GM19328 (cell line): ENCODE data around the gene OR52N2.

Source experiments
- ATAC-seq: cut with Tn5 transposase; IDR thresholded peaks from one replicate; pipeline ENCODE4 v1.9.1; 2021; ENCODE audit warnings: mild to moderate bottlenecking, moderate library complexity; ENCODE audit not compliant: unreplicated experiment

Gene OR52N2

DNA sequence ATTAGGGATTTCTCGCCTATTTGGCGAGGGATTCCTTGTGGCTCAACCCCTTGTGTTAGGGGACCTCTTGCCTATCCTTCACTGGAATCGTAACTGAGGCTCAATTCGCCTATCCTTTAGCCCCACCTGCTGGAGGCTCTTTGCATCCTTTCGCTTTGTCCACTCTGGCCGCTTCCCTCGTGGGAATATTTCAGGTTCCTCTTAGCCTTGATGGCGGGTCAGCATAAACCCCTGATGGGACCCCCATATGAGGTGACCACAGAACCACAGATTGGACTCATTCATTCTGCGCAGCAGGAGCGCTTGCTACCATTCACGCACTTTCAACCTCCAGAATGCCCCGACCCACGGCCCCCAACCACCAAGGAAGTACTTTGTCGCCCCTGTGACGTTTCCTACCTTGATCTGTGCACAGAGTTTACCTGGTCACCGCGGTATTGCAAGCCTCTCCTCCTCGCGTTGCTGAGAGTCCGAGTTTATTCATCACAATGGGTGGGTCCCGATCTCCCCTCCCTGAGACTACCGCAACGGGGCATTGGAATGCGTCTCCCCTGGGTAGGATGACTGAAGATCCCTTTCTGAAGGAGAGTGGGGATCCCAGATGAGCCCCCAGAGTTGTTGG is at the start of gene OR52N2:
TSS of gene OR52N2 (plus strand) at position 425 of the 622 bp plus-strand sequence. CDS start 11,412 bp downstream, outside the sequence.
- ATAC-seq = peak; percentile 84

DNA sequence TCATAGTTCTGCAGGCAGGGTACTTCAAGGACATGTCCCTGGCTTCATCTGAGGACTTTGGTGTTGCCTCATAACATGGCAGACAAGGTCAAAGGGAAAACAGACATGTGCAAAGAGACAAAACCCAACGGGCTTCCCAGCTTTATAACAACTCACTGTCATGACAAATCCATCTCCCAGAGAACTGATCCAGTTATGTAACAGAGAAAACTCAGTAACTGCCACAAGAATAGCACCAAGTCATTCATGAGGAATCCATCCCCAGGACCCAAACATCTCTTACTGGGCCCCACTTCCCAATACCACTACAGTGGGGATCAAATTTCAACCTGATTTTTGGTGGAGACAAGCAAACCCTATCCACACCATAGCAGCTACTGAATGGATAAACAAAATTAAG is 41.7 kb upstream of the OR52N2 start:
- no peak for ATAC-seq

DNA sequence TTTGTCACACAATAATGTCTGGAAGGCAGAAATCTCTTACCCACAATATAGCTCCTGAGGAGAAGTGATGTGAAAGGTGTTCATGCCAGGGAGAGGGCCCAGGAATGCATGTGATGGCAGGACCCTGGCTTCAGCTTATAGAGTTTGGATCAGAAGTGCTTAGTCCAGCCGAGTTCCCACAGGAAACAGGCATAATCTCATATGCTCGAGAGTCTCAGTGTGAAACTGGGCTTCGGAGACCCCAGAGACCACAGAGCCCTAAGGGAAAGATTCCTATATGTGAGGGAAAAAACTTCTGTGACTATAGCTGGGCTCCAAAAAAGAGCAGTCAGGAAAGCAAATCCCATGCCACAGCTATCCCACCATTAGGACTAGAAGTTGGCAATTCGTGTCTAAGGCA is 25.5 kb upstream of the OR52N2 start, which contains the start of gene OR52N5:
TSS of gene OR52N5 (minus strand) at position 101 of the 400 bp plus-strand sequence. CDS start 4,721 bp downstream, outside the sequence.
- ATAC-seq = no peak

DNA sequence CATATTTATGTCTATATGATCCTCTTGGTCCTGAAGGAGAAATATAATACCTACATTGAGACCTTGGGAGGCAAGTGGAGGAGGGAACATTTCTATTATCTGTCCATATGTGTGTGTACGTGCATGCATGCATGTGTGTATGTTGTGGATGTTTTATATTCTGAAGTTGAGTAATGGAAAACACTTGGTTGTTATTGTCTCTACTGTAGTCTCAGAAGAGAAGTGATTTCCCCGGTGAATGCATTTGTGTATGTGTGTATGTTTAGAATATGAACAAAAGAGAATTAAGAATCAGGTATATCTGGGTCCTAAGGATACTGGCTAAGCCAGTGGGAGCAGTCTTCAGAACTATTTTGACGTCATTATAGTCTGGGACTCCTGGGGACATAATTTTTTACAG is 17.6 kb upstream of the OR52N2 start, which contains the start of gene OR52N1:
TSS of gene OR52N1 (minus strand) at position 101 of the 400 bp plus-strand sequence. CDS start 2,449 bp downstream, outside the sequence.
- no peak for ATAC-seq

DNA sequence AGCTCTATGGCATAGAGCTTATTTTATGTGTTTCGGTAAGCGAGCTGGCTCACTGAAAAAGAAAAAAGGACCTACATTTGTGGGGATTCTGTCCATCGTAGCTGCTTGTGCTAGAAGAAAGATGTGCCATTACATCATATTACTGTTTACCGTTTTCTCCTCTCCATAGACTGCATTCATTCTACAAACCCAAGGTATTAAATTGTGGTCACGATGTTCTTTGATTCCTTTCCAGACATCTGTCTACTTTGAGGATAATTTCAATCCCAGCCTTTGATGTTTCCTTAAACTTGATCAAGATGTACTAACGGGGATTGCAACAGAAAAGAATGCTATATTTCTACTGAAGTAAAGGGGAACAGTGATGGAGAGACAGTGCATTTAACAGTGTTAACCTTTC is 12.2 kb upstream of the OR52N2 start:
- ATAC-seq = no peak

DNA sequence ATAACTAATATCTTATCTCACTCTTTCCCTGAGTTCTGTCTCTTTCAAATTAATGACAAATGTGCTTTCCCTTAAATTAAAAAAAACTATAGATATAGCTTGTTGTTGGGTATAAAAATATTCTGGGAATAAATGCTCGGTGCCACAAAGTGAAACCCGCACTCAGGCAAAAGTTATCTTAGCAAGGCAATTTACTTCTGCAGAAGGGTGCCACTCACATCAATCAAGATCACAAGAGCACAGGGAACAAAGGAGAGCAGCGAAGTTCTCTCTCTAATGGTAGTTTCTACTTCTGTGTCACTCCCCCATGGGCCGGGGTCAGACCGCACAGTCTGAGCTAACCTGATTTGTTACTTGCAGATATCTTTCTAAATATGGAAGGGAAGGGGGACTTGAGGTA is 4.7 kb upstream of the OR52N2 start:
- no peak for ATAC-seq

DNA sequence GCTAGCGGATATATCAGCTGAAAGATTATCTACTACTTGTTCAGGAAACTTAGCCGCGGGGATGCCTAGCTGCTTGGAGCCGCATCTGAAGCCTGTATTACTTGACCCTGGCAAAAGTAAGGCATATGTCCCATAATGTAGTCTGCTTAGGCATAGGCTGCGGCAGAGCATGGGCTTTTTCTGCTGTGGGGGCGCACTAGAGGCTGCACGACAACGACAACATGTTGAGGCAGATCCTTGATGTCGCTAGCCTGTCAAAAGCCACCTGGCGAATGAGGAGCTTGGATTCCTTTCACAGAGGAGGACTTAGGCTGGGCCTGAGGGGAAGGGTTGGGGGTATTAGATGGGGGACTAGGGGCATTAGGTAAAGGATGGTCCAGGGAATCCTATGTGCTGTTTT is 1.1 kb upstream of the OR52N2 start:
- ATAC-seq = no peak

GRCh38 chr11:5809122-5809519 is 397 bp downstream of the OR52N2 start:
- peak; percentile 42 for ATAC-seq

DNA sequence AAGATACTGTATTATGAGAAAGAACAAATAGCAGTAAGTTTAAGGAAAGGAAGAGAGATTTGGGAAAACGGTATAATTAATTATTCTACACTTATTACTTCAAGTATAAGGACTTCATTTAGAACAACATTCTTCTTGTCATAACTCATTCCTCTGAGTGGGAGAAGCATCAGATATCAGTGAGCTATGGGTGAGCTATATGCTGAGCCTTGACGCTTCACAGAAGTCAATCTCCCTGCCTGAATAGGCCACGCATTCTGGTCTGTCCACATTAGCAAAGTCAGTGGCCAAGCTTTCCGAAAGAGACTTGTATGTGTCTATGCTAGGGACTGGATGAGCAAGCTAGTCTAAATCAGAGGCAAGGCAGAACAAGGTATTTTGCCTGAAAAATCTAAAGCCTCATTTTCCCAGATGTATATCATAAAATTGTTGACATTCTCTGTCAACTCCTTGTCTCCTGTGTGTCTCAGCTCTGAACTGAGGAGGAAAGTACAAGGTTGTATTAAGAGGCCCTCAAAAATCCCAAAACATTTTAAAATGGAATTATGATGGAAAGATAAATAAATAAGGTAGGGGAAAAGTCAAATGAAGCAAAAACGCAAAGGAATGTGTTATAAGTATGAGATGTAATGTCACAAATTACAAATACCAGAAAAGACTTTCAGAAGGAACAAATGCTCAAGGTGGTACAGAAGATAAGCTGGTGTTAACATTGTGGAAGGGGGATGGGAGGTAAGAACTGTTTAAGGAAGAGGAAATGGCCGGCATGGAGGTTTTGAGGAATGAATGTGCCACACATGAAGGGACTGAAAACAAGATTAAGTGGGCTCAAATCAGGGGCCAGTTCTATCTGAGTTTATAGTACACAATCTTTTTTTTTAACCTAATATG is 1.4 kb downstream of the OR52N2 start:
- no peak for ATAC-seq

DNA sequence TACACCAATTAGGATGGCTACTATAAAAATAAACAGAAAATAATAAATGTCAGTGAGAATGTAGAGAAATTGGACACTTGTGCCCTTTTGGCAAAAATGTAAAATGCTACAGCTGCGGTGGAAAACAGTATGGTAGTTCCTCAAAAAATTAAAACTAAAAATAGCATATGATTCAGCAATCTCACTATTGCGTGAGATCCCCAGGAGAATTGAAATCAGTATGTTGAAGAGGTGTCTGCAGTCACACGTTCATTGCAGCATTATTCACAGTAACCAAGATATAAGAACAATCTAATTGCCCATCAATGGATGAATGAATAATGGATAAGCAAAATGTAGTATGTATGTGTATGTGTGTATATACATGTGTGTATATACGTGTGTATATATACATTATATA is 6.8 kb downstream of the OR52N2 start:
- ATAC-seq = no peak

DNA sequence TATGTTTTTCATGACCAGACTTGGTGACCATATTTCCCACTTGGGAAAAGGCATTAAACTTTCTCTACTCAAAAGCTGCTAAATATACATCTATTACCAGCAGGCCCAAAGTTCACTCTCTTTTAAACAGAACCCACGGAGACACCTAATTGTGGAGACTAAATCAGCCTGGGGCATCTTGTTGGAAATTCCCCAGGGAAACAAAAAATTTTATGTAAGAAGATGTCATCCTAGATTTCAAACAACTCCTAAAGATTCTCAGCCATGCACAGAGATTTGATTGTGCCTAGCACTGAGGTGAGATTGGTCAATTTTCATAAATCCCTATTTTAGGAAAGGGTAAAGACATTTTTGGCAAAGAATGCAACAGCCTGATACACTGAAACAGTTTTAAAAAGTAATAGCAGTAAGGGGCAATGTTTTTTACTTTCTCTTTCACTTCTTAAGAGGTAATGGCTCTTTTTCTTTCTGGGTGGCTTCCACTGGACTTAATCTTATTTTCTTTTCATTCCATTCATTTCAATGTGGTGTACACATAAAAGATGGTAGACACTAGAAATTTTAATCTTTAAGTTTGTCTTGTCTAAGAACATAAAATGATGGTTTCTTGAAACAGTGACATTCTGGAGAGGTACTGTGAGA is 9.6 kb downstream of the OR52N2 start:
- ATAC-seq = peak; percentile 64

GRCh38 chr11:5831196-5831829 is 22.6 kb downstream of the OR52N2 start:
- ATAC-seq = no peak

GRCh38 chr11:5833446-5833845 is 24.7 kb downstream of the OR52N2 start:
- no peak for ATAC-seq

DNA sequence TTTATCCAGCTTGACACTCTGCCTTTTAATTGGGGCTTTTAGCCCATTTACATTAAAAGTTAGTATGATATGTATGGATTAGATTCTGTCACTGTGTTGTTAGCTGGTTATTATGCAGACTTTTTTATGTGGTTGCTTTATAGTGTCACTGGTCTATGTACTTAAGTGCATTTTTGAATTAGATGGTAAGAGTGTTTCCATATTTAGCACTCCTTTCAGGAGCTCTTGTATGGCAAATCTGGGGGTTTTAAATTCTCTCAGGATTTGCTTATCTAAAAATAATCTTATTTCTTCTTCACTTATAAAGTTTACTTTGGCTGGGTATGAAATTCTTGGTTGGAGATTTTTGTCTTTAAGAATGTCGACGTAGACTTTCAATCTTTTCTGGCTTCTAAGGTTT is 29.0 kb downstream of the OR52N2 start:
- ATAC-seq = no peak

- no peak for ATAC-seq
Observed at GRCh38 chr11:5841797-5842196, 33.1 kb downstream of the OR52N2 start, which contains the start of gene OR52E6. Gene OR52E6 (minus strand): TSS chr11:5841897. CDS start chr11:5841897, 0 bp downstream.

GRCh38 chr11:5846701-5847100 is 38.0 kb downstream of the OR52N2 start:
- ATAC-seq = no peak

GRCh38 chr11:5847711-5848110 is 39.0 kb downstream of the OR52N2 start:
- no peak for ATAC-seq

DNA sequence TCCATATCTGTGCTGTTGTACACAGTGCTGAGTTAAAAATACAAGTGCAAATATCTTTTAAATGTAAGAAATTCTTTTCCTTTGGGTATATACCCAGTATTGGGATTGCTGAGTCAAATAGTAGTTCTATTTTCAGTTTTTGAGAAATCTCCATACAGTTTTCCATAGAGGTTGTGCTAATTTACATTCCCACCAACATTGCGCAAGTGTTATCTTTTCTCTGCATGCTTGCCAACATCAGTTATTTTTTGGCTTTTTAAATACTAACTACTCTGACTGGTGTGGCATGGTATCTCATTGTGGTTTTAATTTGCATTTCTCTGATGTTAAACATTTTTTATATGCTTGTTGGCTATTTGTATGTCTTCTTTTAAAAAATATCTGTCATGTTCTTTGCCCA is 42.3 kb downstream of the OR52N2 start:
- ATAC-seq = no peak

GRCh38 chr11:5857590-5857989 is 48.9 kb downstream of the OR52N2 start, which contains the start of gene OR52E8:
Gene OR52E8 (minus strand): TSS chr11:5857690. CDS start chr11:5857690, 0 bp downstream.
- no peak for ATAC-seq

DNA sequence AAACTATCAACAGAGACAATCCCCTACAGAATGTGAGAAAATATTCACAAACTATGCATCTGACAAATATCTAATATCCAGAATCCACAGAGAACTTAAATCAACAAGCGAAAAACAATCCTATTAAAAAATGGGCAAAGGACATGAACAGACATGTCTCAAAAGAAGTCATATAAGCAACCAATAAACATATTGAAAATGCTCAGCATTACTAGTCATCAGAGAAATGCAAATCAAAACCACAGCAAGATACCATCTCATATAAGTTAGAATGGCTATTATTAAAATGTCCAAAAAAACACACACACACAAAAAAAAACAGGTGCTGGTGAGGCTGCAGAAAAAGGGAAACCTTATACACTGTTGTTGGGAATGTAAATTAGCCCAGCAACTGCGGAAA is 57.1 kb downstream of the OR52N2 start:
- ATAC-seq = no peak
